Measurements from ENCODE around the gene THEM4. TPM values are rescaled to one million over a fixed set of nuclear protein-coding genes. Genes with fewer than 3 reads are reported as not detected.

The THEM4 gene
- total RNA-seq, 1 experiment from 2014 or later = 10.9 TPM

DNA sequence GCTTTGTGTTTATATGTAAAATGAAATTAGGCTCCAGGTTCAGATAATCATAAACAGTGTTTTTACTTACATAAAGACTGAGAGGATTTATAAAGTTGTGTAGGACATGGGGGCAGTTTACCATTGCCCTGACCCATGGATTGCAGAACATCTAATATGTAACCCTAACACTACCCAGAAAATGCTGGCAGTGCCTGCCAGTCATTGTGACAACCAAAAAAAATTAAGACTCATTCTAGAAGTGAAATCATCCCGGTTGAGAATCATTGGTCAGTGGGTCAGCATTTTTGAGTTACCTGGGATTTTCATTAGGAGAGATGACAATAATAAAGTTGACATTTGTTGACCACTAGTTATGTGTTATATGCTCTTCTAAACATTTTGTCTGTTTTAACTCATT lies 31.2 kb upstream of the THEM4 start (continued):
- no peak for TF ChIP-seq NR3C1 (CRISPR knock-in tag; conservative IDR thresholded peaks at IDR 0.05; ENCODE audit: low read depth)
- TF ChIP-seq, protein P1, sequence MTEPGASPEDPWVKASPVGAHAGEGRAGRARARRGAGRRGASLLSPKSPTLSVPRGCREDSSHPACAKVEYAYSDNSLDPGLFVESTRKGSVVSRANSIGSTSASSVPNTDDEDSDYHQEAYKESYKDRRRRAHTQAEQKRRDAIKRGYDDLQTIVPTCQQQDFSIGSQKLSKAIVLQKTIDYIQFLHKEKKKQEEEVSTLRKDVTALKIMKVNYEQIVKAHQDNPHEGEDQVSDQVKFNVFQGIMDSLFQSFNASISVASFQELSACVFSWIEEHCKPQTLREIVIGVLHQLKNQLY (CRISPR knock-in tag; IDR thresholded peaks at IDR 0.05) = no peak
- TF ChIP-seq SP1 (CRISPR knock-in tag; conservative IDR thresholded peaks at IDR 0.05) = no peak
- TF ChIP-seq, protein P2, sequence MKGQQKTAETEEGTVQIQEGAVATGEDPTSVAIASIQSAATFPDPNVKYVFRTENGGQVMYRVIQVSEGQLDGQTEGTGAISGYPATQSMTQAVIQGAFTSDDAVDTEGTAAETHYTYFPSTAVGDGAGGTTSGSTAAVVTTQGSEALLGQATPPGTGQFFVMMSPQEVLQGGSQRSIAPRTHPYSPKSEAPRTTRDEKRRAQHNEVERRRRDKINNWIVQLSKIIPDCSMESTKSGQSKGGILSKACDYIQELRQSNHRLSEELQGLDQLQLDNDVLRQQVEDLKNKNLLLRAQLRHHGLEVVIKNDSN (CRISPR knock-in tag; IDR thresholded peaks at IDR 0.05) = no peak
- TF ChIP-seq IRF2 (CRISPR knock-in tag; IDR thresholded peaks at IDR 0.05; ENCODE audit: borderline replicate concordance, low read depth) = no peak
- TF ChIP-seq, protein P3, sequence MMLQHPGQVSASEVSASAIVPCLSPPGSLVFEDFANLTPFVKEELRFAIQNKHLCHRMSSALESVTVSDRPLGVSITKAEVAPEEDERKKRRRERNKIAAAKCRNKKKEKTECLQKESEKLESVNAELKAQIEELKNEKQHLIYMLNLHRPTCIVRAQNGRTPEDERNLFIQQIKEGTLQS (CRISPR knock-in tag; conservative IDR thresholded peaks at IDR 0.05) = no peak
- TF ChIP-seq ESRRA (CRISPR knock-in tag; IDR thresholded peaks at IDR 0.05; ENCODE audit: borderline replicate concordance) = no peak
- TF ChIP-seq, protein P4, sequence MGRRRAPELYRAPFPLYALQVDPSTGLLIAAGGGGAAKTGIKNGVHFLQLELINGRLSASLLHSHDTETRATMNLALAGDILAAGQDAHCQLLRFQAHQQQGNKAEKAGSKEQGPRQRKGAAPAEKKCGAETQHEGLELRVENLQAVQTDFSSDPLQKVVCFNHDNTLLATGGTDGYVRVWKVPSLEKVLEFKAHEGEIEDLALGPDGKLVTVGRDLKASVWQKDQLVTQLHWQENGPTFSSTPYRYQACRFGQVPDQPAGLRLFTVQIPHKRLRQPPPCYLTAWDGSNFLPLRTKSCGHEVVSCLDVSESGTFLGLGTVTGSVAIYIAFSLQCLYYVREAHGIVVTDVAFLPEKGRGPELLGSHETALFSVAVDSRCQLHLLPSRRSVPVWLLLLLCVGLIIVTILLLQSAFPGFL (CRISPR knock-in tag; IDR thresholded peaks at IDR 0.05; ENCODE audit: borderline replicate concordance) = no peak
- TF ChIP-seq FOXK1 (CRISPR knock-in tag; IDR thresholded peaks at IDR 0.05) = no peak
- TF ChIP-seq EMX1 (CRISPR knock-in tag; IDR thresholded peaks at IDR 0.05) = no peak
- TF ChIP-seq, protein P5, sequence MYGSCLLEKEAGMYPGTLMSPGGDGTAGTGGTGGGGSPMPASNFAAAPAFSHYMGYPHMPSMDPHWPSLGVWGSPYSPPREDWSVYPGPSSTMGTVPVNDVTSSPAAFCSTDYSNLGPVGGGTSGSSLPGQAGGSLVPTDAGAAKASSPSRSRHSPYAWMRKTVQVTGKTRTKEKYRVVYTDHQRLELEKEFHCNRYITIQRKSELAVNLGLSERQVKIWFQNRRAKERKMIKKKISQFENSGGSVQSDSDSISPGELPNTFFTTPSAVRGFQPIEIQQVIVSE (CRISPR knock-in tag; IDR thresholded peaks at IDR 0.05; ENCODE audit: borderline replicate concordance) = no peak
- TF ChIP-seq, protein P6, sequence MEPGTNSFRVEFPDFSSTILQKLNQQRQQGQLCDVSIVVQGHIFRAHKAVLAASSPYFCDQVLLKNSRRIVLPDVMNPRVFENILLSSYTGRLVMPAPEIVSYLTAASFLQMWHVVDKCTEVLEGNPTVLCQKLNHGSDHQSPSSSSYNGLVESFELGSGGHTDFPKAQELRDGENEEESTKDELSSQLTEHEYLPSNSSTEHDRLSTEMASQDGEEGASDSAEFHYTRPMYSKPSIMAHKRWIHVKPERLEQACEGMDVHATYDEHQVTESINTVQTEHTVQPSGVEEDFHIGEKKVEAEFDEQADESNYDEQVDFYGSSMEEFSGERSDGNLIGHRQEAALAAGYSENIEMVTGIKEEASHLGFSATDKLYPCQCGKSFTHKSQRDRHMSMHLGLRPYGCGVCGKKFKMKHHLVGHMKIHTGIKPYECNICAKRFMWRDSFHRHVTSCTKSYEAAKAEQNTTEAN (CRISPR knock-in tag; IDR thresholded peaks at IDR 0.05) = no peak
- TF ChIP-seq GRHL2 (CRISPR knock-in tag; IDR thresholded peaks at IDR 0.05; ENCODE audit: insufficient replicate concordance, severe bottlenecking) = no peak

DNA sequence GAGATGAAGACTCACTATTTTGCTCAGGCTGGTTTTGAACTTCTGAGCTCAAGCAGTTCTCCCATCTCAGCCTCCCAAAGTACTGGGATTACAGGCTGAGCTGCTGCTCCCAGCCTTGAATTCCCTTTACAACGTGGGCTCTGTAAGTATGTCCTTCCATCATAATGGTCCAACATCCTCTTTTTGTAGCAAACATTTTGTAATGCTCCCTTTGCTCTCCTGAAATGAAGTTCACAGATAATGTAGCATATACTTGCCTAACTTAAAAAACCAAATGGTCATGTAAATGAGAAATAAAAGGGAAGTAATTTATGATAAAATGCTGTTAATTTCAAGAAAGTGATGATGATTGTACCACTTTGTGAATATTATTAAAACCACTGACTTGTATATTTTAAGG lies 30.5 kb upstream of the THEM4 start:
- ChIA-PET POLR2A (no interaction called here), CTCF (interaction anchor here (1.0 to 2.6 kb wide), 5 partner anchors 29 to 65 kb away, joined by 4 to 12 read pairs (median 9); no protein-coding TSS in a partner anchor)
- no peak overlapping the region for H3K27ac Mint-ChIP-seq
- no peaks in the 10 kb centered on the region for H3K36me3 Mint-ChIP-seq
- TF ChIP-seq, protein P7, sequence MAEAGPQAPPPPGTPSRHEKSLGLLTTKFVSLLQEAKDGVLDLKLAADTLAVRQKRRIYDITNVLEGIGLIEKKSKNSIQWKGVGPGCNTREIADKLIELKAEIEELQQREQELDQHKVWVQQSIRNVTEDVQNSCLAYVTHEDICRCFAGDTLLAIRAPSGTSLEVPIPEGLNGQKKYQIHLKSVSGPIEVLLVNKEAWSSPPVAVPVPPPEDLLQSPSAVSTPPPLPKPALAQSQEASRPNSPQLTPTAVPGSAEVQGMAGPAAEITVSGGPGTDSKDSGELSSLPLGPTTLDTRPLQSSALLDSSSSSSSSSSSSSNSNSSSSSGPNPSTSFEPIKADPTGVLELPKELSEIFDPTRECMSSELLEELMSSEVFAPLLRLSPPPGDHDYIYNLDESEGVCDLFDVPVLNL (CRISPR knock-in tag; IDR thresholded peaks at IDR 0.05; ENCODE audit: borderline replicate concordance, low read depth) = no peak
- TF ChIP-seq NFYB (CRISPR knock-in tag; conservative IDR thresholded peaks at IDR 0.05; ENCODE audit: low read depth) (no peak), ZNF219 (CRISPR knock-in tag; IDR thresholded peaks at IDR 0.05; ENCODE audit: borderline replicate concordance) (no peak), FOXJ3 (CRISPR knock-in tag; IDR thresholded peaks at IDR 0.05; ENCODE audit: borderline replicate concordance) (no peak)
- TF ChIP-seq, protein P8, sequence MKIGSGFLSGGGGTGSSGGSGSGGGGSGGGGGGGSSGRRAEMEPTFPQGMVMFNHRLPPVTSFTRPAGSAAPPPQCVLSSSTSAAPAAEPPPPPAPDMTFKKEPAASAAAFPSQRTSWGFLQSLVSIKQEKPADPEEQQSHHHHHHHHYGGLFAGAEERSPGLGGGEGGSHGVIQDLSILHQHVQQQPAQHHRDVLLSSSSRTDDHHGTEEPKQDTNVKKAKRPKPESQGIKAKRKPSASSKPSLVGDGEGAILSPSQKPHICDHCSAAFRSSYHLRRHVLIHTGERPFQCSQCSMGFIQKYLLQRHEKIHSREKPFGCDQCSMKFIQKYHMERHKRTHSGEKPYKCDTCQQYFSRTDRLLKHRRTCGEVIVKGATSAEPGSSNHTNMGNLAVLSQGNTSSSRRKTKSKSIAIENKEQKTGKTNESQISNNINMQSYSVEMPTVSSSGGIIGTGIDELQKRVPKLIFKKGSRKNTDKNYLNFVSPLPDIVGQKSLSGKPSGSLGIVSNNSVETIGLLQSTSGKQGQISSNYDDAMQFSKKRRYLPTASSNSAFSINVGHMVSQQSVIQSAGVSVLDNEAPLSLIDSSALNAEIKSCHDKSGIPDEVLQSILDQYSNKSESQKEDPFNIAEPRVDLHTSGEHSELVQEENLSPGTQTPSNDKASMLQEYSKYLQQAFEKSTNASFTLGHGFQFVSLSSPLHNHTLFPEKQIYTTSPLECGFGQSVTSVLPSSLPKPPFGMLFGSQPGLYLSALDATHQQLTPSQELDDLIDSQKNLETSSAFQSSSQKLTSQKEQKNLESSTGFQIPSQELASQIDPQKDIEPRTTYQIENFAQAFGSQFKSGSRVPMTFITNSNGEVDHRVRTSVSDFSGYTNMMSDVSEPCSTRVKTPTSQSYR (CRISPR knock-in tag; IDR thresholded peaks at IDR 0.05) = no peak
- TF ChIP-seq, protein P9, sequence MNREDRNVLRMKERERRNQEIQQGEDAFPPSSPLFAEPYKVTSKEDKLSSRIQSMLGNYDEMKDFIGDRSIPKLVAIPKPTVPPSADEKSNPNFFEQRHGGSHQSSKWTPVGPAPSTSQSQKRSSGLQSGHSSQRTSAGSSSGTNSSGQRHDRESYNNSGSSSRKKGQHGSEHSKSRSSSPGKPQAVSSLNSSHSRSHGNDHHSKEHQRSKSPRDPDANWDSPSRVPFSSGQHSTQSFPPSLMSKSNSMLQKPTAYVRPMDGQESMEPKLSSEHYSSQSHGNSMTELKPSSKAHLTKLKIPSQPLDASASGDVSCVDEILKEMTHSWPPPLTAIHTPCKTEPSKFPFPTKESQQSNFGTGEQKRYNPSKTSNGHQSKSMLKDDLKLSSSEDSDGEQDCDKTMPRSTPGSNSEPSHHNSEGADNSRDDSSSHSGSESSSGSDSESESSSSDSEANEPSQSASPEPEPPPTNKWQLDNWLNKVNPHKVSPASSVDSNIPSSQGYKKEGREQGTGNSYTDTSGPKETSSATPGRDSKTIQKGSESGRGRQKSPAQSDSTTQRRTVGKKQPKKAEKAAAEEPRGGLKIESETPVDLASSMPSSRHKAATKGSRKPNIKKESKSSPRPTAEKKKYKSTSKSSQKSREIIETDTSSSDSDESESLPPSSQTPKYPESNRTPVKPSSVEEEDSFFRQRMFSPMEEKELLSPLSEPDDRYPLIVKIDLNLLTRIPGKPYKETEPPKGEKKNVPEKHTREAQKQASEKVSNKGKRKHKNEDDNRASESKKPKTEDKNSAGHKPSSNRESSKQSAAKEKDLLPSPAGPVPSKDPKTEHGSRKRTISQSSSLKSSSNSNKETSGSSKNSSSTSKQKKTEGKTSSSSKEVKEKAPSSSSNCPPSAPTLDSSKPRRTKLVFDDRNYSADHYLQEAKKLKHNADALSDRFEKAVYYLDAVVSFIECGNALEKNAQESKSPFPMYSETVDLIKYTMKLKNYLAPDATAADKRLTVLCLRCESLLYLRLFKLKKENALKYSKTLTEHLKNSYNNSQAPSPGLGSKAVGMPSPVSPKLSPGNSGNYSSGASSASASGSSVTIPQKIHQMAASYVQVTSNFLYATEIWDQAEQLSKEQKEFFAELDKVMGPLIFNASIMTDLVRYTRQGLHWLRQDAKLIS (CRISPR knock-in tag; IDR thresholded peaks at IDR 0.05; ENCODE audit: borderline replicate concordance) = no peak
- DNase-seq (ENCODE audit: low spot score) (no peak), ATAC-seq (no peak)
- no peaks in the 10 kb centered on the region for H3K9me3 Mint-ChIP-seq
- H3K27me3 Mint-ChIP-seq (ENCODE audit: low read depth) = no peaks in the 10 kb centered on the region
- H3K4me1 Mint-ChIP-seq = peaks cover 10% of the 10 kb centered on the region
- no peak overlapping the region for H3K4me3 Mint-ChIP-seq

Data from WTC11 (cell line).